Kidney epithelial cell (primary cell): ENCODE results near the gene IER5. TPM values are rescaled to one million over a fixed set of nuclear protein-coding genes. Genes with fewer than 3 reads are reported as not detected.
"Not testable (repeated sequence)": the region's sequence is repeated elsewhere in the genome, so short reads cannot be mapped to it uniquely, and the experiment has no call there.

ENCODE experiments used
- DNase-seq: peaks from one replicate; pipeline ENCODE4 v3.0.0-alpha.2; 2010; ENCODE audit warnings: low read depth
- H3K27me3 ChIP-seq: 2 replicates; pipeline ENCODE4 v1.6.0; 2011; ENCODE audit warnings: low read length; ENCODE audit not compliant: control insufficient read depth, insufficient read depth
- H3K36me3 ChIP-seq: 2 replicates; pipeline ENCODE4 v1.5.1; 2011; ENCODE audit warnings: low read length; ENCODE audit not compliant: control insufficient read depth, insufficient read depth
- H3K4me3 ChIP-seq: 2 replicates; pipeline ENCODE4 v1.5.1; 2011; ENCODE audit warnings: low read depth, mild to moderate bottlenecking, control low read depth, low read length
- CTCF ChIP-seq: IDR thresholded peaks from 2 replicates; pipeline ENCODE4 v1.5.1; 2011; ENCODE audit warnings: mild to moderate bottlenecking, moderate library complexity, low read length, control low read depth, inconsistent platforms; ENCODE audit not compliant: insufficient read depth, poor library complexity, severe bottlenecking
- total RNA-seq: library from RNA; depleted of rRNA; stranded (reverse); fragments of >200 nt; gene quantifications from 2 replicates; pipeline ENCODE4 v1.2.3, GENCODE V29; 2015

Gene IER5
- total RNA-seq, 1 donor from 2014 or later, result 21.9 TPM

GRCh38 chr1:181049378-181049777 is 39.1 kb upstream of the IER5 start:
- Histone ChIP-seq H3K27me3 (no peaks in the 10 kb centered on the region), H3K4me3 (no peak overlapping the region), H3K36me3 (no peaks in the 10 kb centered on the region)
- TF ChIP-seq CTCF, result no peak
- DNase-seq, result no peak

- DNase-seq, result no peak
- H3K27me3 ChIP-seq, result no peaks in the 10 kb centered on the region
- TF ChIP-seq CTCF, result no peak
- no peak overlapping the region for H3K4me3 ChIP-seq
- H3K36me3 ChIP-seq, result no peaks in the 10 kb centered on the region
Measured at GRCh38 chr1:181050922-181051321, 37.6 kb upstream of the IER5 start.

- TF ChIP-seq CTCF, result no peak
- H3K27me3 ChIP-seq, result no peaks in the 10 kb centered on the region
- DNase-seq, result no peak
- no peak overlapping the region for H3K4me3 ChIP-seq
- H3K36me3 ChIP-seq, result no peaks in the 10 kb centered on the region
Measured at GRCh38 chr1:181056560-181056959, 31.9 kb upstream of the IER5 start.

- Histone ChIP-seq H3K27me3 (no peaks in the 10 kb centered on the region), H3K4me3 (no peak overlapping the region), H3K36me3 (no peaks in the 10 kb centered on the region)
- no peak for TF ChIP-seq CTCF
- no peak for DNase-seq
Measured at GRCh38 chr1:181057079-181057478, 31.4 kb upstream of the IER5 start.

GRCh38 chr1:181059435-181059834 is 29.1 kb upstream of the IER5 start:
- no peak for TF ChIP-seq CTCF
- no peaks in the 10 kb centered on the region for H3K36me3 ChIP-seq
- H3K4me3 ChIP-seq, result no peak overlapping the region
- no peaks in the 10 kb centered on the region for H3K27me3 ChIP-seq
- no peak for DNase-seq

- no peaks in the 10 kb centered on the region for H3K27me3 ChIP-seq
- H3K36me3 ChIP-seq, result no peaks in the 10 kb centered on the region
- no peak for DNase-seq
- TF ChIP-seq CTCF, result no peak
- no peak overlapping the region for H3K4me3 ChIP-seq
Measured at GRCh38 chr1:181060066-181060465, 28.4 kb upstream of the IER5 start.

GRCh38 chr1:181060947-181061346 is 27.6 kb upstream of the IER5 start:
- not testable (repeated sequence) for H3K4me3 ChIP-seq, H3K36me3 ChIP-seq, DNase-seq, H3K27me3 ChIP-seq
